WTC11 (cell line): ENCODE measurements around the gene TMEM145. TPM values are rescaled to one million over a fixed set of nuclear protein-coding genes. Genes with fewer than 3 reads are reported as not detected.

Source experiments
- ATAC-seq: fragments of 200-7000 bp; cut with Tn5 transposase; 2 replicates; pipeline ENCODE4 v1.10.0; 2021; ENCODE audit warnings: mild to moderate bottlenecking, moderate library complexity
- CTCF ChIA-PET: fragments of 300-600 bp; sonication (Branson Sonifier 250); formaldehyde crosslinking; loops from one replicate; lab custom pipeline; 2021; ENCODE audit warnings: antibody characterized with exemption; lab: Charles Lee
- POLR2A ChIA-PET: fragments of 350-600 bp; sonication (Branson Sonifier 250); formaldehyde crosslinking; loops from one replicate; lab custom pipeline; 2021; ENCODE audit warnings: antibody characterized with exemption; lab: Charles Lee
- DNase-seq: peaks from one replicate; pipeline ENCODE4 v3.0.0; 2021; ENCODE audit warnings: low spot score
- H3K27ac Mint-ChIP-seq: 2 replicates; pipeline ENCODE4 v1.8.0; 2021; ENCODE audit warnings: mixed read lengths
- H3K27me3 Mint-ChIP-seq: 2 replicates; pipeline ENCODE4 v1.8.0; 2021; ENCODE audit warnings: low read depth, mild to moderate bottlenecking, moderate library complexity, mixed read lengths
- H3K36me3 Mint-ChIP-seq: 2 replicates; pipeline ENCODE4 v1.8.0; 2021; ENCODE audit warnings: mixed read lengths
- H3K4me1 Mint-ChIP-seq: 2 replicates; pipeline ENCODE4 v1.8.0; 2022; ENCODE audit warnings: mixed read lengths
- H3K4me3 Mint-ChIP-seq: 2 replicates; pipeline ENCODE4 v1.8.0; 2021; ENCODE audit warnings: mild to moderate bottlenecking, moderate library complexity, mixed read lengths
- H3K9me3 Mint-ChIP-seq: 2 replicates; pipeline ENCODE4 v1.8.0; 2021; ENCODE audit warnings: mixed read lengths
- AR ChIP-seq: fragments of 250-450 bp; sonication (Bioruptor Pico); IDR thresholded peaks from 2 replicates; pipeline ENCODE4 v1.9.0; 2021; ENCODE audit warnings: mild to moderate bottlenecking
- E2F1 ChIP-seq: sonication (generic); formaldehyde crosslinking; IDR thresholded peaks from 2 replicates; pipeline ENCODE4 v1.8.0; 2022; ENCODE audit warnings: mild to moderate bottlenecking, missing genetic modification reagents
- ELF4 ChIP-seq: sonication (generic); formaldehyde crosslinking; IDR thresholded peaks from 2 replicates; pipeline ENCODE4 v1.8.1; 2022; ENCODE audit warnings: low read depth, mild to moderate bottlenecking, moderate library complexity, missing genetic modification reagents
- ERG ChIP-seq: fragments of 250-450 bp; sonication (Bioruptor Pico); IDR thresholded peaks from 2 replicates; pipeline ENCODE4 v1.8.0; 2021; ENCODE audit warnings: mild to moderate bottlenecking
- ESRRA ChIP-seq: sonication (generic); formaldehyde crosslinking; IDR thresholded peaks from 2 replicates; pipeline ENCODE4 v1.8.1; 2022; ENCODE audit warnings: mild to moderate bottlenecking, missing genetic modification reagents, borderline replicate concordance
- FOXK1 ChIP-seq: sonication (generic); formaldehyde crosslinking; IDR thresholded peaks from 2 replicates; pipeline ENCODE4 v1.8.0; 2022; ENCODE audit warnings: mild to moderate bottlenecking, moderate library complexity, missing genetic modification reagents
- GABPB1 ChIP-seq: sonication (generic); formaldehyde crosslinking; IDR thresholded peaks from 2 replicates; pipeline ENCODE4 v1.8.1; 2023; ENCODE audit warnings: mild to moderate bottlenecking, missing genetic modification reagents
- GRHL2 ChIP-seq: fragments of 250-450 bp; sonication (Bioruptor Pico); IDR thresholded peaks from 2 replicates; pipeline ENCODE4 v1.8.0; 2022; ENCODE audit warnings: mild to moderate bottlenecking, moderate library complexity; ENCODE audit not compliant: insufficient replicate concordance, severe bottlenecking
- GTF2I ChIP-seq: fragments of 250-450 bp; sonication (Bioruptor Pico); conservative IDR thresholded peaks from 2 replicates; pipeline ENCODE4 v1.4.0; 2021; ENCODE audit warnings: mild to moderate bottlenecking
- NFATC4 ChIP-seq: fragments of 250-450 bp; sonication (Bioruptor Pico); IDR thresholded peaks from 2 replicates; pipeline ENCODE4 v1.9.0; 2021; ENCODE audit warnings: mild to moderate bottlenecking
- NFE2L1 ChIP-seq: sonication (generic); formaldehyde crosslinking; IDR thresholded peaks from 2 replicates; pipeline ENCODE4 v1.8.1; 2023; ENCODE audit warnings: missing genetic modification reagents
- NFYB ChIP-seq: sonication (generic); formaldehyde crosslinking; conservative IDR thresholded peaks from 2 replicates; pipeline ENCODE4 v1.8.0; 2022; ENCODE audit warnings: low read depth, missing genetic modification reagents
- NR1H2 ChIP-seq: sonication (generic); formaldehyde crosslinking; IDR thresholded peaks from 2 replicates; pipeline ENCODE4 v1.9.0; 2021; ENCODE audit warnings: mild to moderate bottlenecking, moderate library complexity, missing genetic modification reagents
- PRDM15 ChIP-seq: sonication (generic); formaldehyde crosslinking; IDR thresholded peaks from 2 replicates; pipeline ENCODE4 v1.8.0; 2022; ENCODE audit warnings: missing genetic modification reagents
- RORB ChIP-seq: fragments of 250-450 bp; sonication (Bioruptor Pico); IDR thresholded peaks from 2 replicates; pipeline ENCODE4 v1.9.0; 2021; ENCODE audit warnings: mild to moderate bottlenecking
- SOX15 ChIP-seq: fragments of 250-450 bp; sonication (Bioruptor Pico); IDR thresholded peaks from 2 replicates; pipeline ENCODE4 v1.9.0; 2021; ENCODE audit warnings: mild to moderate bottlenecking
- ZNF138 ChIP-seq: sonication (generic); formaldehyde crosslinking; conservative IDR thresholded peaks from 2 replicates; pipeline ENCODE4 v1.8.1; 2022; ENCODE audit warnings: mild to moderate bottlenecking, moderate library complexity, missing genetic modification reagents
- ZNF281 ChIP-seq: sonication (generic); formaldehyde crosslinking; IDR thresholded peaks from 2 replicates; pipeline ENCODE4 v1.8.0; 2023; ENCODE audit warnings: mild to moderate bottlenecking, missing genetic modification reagents
- total RNA-seq: library from RNA; stranded (reverse); gene quantifications from 3 replicates; pipeline ENCODE4 v1.2.3, GENCODE V29; 2021
- TF ChIP-seq, protein P1 (sequence below): sonication (generic); formaldehyde crosslinking; IDR thresholded peaks from 2 replicates; pipeline ENCODE4 v1.8.1; 2023; ENCODE audit warnings: mild to moderate bottlenecking, missing genetic modification reagents
- TF ChIP-seq, protein P2 (sequence below): sonication (generic); formaldehyde crosslinking; IDR thresholded peaks from 2 replicates; pipeline ENCODE4 v1.8.0; 2022; ENCODE audit warnings: mild to moderate bottlenecking, missing genetic modification reagents
- TF ChIP-seq, protein P3 (sequence below): sonication (generic); formaldehyde crosslinking; IDR thresholded peaks from 2 replicates; pipeline ENCODE4 v1.8.1; 2023; ENCODE audit warnings: mild to moderate bottlenecking, missing genetic modification reagents, moderate library complexity

TMEM145 gene
- total RNA-seq, 1 experiment from 2014 or later: 6.9 TPM

DNA sequence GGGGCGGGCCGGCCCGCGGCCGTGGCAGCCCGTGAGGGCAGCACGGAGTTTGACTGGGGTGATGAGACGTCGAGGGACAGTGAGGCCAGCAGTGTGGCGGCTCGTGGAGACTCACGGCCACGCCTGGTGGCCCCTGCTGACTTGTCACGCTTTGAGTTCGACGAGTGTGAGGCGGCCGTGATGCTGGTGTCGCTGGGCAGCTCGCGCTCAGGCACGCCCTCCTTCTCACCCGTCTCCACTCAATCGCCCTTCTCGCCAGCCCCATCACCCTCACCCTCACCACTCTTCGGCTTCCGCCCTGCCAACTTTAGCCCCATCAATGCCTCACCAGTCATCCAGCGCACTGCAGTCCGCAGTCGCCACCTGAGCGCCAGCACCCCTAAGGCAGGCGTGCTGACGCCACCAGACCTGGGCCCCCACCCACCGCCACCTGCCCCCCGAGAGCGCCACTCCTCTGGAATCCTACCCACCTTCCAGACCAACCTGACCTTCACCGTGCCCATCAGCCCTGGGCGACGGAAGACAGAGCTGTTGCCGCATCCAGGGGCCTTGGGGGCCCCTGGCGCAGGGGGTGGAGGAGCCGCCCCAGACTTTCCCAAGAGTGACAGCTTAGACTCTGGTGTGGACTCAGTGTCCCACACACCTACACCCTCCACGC lies 39.6 kb upstream of the TMEM145 start (continued):
- no peak for TF ChIP-seq ZNF281 (CRISPR knock-in tag)
- TF ChIP-seq ELF4 (CRISPR knock-in tag): no peak
- no peak for TF ChIP-seq E2F1
- no peak for TF ChIP-seq FOXK1 (CRISPR knock-in tag)
- TF ChIP-seq PRDM15 (CRISPR knock-in tag): no peak
- no peak for TF ChIP-seq SOX15

DNA sequence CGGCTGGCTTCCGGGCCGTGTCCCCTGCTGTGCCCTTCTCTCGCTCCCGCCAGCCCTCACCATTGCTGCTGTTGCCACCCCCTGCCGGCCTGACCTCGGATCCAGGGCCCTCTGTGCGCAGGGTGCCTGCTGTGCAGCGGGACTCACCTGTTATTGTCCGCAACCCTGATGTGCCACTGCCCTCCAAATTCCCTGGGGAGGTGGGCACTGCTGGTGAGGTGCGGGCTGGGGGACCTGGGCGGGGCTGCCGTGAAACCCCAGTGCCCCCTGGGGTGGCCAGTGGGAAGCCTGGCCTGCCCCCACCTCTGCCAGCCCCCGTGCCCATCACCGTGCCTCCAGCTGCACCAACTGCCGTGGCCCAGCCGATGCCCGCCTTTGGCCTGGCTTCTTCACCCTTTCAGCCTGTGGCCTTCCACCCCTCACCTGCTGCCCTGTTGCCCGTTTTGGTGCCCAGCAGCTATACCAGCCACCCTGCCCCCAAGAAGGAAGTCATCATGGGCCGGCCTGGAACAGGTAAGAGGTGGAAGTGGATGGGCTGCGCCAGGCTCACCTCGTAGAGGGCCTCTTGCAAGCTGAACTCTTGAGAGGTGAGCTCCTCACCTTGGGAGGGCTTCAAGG lies 38.9 kb upstream of the TMEM145 start:
- ChIA-PET CTCF (interaction anchor here (0.5 kb wide), 1 partner anchor 15 kb away, joined by 4 read pairs; no protein-coding TSS in a partner anchor), POLR2A (no interaction called here)
- Mint-ChIP-seq H3K9me3 (no peaks in the 10 kb centered on the region), H3K4me3 (no peak overlapping the region), H3K27me3 (no peaks in the 10 kb centered on the region), H3K27ac (no peak overlapping the region), H3K4me1 (peaks cover 20% of the 10 kb centered on the region), H3K36me3 (0 out of 2 replicates have a peak, but pooled peaks cover 2% of the 10 kb centered on the region)
- DNase-seq (no peak), ATAC-seq (no peak)
- TF ChIP-seq ESRRA (CRISPR knock-in tag): no peak
- TF ChIP-seq ERG (CRISPR knock-in tag): no peak
- TF ChIP-seq, protein P1, sequence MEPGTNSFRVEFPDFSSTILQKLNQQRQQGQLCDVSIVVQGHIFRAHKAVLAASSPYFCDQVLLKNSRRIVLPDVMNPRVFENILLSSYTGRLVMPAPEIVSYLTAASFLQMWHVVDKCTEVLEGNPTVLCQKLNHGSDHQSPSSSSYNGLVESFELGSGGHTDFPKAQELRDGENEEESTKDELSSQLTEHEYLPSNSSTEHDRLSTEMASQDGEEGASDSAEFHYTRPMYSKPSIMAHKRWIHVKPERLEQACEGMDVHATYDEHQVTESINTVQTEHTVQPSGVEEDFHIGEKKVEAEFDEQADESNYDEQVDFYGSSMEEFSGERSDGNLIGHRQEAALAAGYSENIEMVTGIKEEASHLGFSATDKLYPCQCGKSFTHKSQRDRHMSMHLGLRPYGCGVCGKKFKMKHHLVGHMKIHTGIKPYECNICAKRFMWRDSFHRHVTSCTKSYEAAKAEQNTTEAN (CRISPR knock-in tag): no peak
- TF ChIP-seq, protein P2, sequence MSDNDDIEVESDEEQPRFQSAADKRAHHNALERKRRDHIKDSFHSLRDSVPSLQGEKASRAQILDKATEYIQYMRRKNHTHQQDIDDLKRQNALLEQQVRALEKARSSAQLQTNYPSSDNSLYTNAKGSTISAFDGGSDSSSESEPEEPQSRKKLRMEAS (CRISPR knock-in tag): no peak
- no peak for TF ChIP-seq RORB
- no peak for TF ChIP-seq NFATC4
- TF ChIP-seq, protein P3, sequence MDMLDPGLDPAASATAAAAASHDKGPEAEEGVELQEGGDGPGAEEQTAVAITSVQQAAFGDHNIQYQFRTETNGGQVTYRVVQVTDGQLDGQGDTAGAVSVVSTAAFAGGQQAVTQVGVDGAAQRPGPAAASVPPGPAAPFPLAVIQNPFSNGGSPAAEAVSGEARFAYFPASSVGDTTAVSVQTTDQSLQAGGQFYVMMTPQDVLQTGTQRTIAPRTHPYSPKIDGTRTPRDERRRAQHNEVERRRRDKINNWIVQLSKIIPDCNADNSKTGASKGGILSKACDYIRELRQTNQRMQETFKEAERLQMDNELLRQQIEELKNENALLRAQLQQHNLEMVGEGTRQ (CRISPR knock-in tag): no peak
- TF ChIP-seq GABPB1 (CRISPR knock-in tag): no peak
- no peak for TF ChIP-seq AR (CRISPR knock-in tag)
- no peak for TF ChIP-seq ZNF138 (CRISPR knock-in tag)
- TF ChIP-seq NFE2L1: no peak
- TF ChIP-seq GTF2I (CRISPR knock-in tag): no peak
- no peak for TF ChIP-seq NFYB (CRISPR knock-in tag)
- no peak for TF ChIP-seq NR1H2 (CRISPR knock-in tag)
- no peak for TF ChIP-seq GRHL2 (CRISPR knock-in tag)
